22Rv1 (cell line): ENCODE results near the gene TBL1XR1.

Source experiments
- CTCF ChIP-seq: fragments of 450-650 bp; IDR thresholded peaks from 2 replicates; pipeline ENCODE4 v1.5.1; 2017; ENCODE audit warnings: mild to moderate bottlenecking
- ZFX ChIP-seq: fragments of 450-650 bp; IDR thresholded peaks from 2 replicates; pipeline ENCODE4 v1.6.1; 2017; ENCODE audit warnings: antibody characterized with exemption, borderline replicate concordance

- TF ChIP-seq CTCF (no peak), ZFX (no peak)
These were observed 204.3 kb downstream of the TBL1XR1 start for GRCh38 chr3:176992978-176993377.
